Superior temporal gyrus (tissue), 1 donor: ENCODE data around the gene TMEM131L.
"Not testable (repeated sequence)": the region's sequence is repeated elsewhere in the genome, so short reads cannot be mapped to it uniquely, and the experiment has no call there.

ENCODE experiments used
- DNase-seq: peaks from one replicate; pipeline ENCODE4 v3.0.0-alpha.2; 2016; ENCODE audit errors: extremely low spot score

TMEM131L gene

DNA sequence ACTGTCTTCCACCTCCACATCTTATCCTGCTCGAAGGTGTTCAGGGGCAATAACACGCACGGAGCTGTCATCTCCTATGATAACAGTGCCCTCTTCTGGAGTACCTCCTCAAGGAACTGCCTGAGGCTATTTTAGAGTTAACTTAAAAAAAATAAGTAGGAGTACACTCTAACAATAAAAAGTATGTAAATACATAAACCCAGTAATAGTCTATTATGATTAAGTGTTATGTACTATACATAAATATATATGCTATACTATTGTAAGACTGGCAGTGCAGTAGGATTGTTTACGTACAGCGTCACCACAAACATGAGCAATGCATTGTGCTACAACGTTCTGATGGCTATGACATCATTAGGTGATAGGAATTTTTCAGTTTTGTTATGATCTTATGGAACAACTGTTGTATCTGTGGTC lies 183.4 kb downstream of the TMEM131L start:
- DNase-seq, result no peak

DNA sequence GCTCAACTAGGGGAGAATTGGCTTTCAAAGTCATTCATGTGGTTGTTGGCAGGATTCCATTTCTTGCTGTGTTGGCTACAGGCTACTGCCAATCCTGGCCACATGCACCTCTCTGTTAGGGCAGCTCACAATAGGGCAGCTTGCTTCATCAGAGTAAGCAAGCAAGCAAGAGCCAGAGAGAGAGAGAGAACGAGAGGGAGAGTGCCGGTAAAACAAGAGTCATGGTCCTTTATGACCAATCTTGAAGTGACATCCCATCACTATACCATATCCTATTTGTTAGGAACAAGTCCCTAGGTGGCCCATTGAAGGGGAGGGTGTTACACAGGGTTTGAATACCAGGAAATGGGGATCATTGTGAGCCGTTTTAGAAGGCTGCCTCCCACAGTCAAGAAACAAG lies 185.0 kb downstream of the TMEM131L start:
- DNase-seq, result no peak

DNA sequence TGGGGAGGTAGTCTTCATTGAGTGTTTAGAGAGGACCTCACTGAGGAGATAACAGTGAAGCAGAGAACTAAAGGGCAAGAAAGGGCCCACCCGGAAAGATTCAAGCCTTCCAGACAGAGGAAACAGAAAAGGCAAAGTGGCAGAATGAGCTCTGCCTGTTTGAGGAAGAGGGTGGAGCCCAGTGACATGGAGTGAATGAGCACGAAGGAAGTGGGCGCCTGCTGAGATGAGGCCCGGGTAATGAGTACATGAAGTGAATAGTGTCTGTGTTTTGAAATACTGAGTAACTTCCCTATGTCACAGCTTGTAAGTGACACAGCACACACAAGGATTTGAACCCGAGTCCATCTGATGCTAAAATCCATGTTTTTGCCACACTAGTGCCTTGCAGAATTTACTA lies 185.4 kb downstream of the TMEM131L start:
- DNase-seq, result no peak

DNA sequence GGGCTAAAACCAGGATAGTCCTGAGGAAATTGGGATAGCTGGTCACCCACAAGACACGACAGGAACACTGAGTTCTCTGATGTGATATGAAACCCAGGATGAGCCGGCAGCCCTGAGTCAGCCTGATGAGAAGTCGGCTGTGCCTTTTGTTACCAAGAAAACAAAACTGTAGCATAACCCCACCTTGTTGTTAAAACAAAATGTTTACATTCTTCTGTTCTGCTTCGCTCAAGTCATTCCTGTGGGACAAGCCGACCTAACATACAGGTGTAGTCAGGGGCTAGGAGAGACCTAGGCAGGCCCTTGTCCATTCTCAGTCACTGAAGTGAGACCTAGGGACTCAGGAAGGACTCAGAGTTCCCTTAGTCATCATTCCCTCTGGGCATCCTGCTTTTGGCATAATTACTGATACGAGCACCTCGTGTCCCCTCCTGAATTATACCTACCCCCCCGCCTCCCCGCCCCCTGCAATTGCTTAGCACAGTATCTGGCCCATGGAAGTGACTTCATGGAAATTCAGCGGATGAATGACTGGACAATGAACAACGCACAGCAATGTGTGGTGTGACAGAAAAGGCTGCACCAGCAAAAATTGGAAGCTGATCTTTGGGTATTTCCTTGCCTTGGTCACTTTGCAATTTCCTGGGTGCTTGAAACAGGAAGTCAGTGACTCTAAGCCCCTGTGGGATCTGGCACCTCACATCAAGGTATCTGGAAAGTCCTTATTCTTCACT lies 186.1 kb downstream of the TMEM131L start:
- DNase-seq, result no peak

DNA sequence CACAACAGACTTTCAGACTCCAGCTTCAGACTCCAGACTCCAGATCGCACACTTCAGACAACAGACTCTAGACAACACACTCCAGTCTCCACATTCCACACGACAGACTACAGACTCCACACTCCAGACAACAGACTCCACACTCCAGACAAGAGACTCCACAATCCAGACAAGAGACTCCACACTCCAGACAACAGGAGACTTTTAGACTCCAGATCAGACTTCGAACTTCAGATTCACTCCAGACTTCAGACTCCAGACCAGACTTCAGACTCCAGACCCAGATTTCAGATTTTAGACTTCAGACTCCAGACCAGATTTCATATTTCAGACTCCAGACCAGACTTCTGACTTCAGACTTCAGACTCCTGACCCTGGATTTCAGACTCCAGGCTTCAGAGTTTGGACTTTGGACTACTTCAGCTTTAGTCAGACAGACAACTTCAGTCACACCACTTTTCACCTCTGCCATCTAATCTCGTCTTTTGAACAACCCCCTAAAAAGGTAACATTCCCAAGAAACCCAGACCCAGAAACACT lies 188.9 kb downstream of the TMEM131L start:
- no peak for DNase-seq

DNA sequence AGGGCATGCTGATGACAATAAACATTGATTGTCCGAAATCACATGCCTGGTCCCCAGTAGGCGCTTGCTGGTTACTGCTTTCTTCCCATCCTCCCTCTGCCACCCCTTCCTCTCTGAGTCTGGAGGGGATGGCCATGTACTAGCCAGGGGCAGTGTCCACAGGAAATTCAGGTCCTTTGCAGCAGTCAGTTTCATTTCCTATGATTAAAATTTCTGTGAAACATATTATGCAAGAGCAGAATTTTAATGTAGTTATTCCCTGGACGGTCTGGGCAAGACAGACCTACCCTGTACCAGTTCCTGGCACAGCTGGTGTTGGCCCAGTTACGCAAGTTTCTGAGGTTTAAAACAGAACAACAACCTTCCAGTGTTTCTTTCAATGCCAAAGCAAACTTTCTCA lies 189.8 kb downstream of the TMEM131L start:
- DNase-seq, result no peak

DNA sequence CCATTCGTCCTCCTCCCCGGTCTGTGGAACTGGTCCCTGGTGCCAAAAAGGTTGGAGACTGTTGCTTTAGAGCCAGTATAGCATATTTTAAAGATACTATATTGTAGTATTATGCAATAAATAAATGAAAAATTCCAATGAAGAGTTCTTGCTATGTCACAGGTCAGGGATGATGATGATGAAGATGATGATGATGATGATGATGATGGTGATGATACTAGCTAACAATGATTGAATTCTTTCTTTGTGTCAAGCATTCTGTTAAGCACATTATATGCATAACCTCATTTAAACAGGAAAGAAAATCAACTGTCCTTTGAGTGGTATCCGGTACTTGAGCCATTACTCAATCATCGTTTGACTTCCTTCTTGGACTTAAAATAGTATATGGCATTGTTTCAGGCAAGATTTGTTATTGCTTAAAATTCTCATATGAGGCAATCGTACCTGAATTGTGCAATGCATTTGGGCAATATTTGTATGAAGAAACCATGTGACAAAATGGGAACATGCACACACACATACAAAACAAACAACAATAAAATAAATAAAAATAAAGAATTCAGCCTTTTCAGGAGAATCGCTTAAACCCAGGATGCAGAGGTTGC lies 195.2 kb downstream of the TMEM131L start:
- no peak for DNase-seq

DNA sequence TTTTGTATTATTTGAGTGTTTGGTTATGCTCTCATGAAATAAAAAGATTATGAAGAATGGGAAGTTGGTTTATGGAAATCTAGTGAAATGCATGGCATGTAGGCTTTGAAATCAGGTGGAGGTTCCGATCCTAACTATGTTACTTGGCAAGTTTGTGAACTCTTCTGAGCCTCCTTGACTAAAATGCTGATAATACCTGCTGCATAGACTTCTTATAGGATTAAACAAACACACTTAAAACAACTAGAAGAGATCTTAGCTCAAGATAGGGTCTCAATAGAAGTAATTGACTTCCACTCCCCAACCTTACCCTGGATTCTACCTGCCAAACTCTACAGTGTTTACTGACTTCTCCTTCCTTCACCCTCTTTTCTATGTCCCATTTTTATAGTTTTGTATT lies 195.7 kb downstream of the TMEM131L start:
- no peak for DNase-seq

DNA sequence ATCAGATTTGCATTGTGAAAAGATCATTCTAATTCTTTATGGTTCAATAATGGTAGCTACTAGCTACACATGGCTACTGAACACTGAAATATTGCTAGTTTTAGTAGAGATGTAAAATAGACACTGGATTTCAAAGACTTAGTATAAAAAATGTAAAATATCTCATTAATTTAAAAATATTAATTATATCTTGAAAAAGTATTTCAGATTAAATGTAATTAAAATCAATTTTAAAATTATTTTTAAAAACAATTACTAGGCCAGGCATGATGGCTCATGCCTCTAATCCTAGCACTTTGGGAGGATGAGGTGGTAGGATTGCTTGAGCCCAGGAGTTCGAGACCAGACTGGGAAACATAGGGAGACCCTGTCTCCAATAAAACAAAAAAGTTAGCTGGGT lies 197.5 kb downstream of the TMEM131L start:
- DNase-seq, result no peak

DNA sequence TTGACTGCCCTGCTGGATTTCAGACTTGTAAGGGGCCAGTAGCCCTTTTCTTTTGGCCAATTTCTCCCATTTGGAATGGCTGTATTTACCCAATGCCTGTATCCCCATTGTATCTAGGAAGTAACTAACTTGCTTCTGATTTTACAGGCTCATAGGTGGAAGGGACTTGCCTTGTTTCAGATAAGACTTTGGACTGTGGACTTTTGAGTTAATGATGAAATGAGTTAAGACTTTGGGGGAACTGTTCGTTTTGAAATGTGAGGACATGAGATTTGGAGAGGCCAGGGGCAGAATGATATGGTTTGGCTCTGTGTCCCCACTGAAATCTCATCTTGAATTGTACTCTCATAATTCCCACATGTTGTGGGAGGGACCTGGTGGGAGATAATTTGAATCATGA lies 200.3 kb downstream of the TMEM131L start:
- DNase-seq, result not testable (repeated sequence)

DNA sequence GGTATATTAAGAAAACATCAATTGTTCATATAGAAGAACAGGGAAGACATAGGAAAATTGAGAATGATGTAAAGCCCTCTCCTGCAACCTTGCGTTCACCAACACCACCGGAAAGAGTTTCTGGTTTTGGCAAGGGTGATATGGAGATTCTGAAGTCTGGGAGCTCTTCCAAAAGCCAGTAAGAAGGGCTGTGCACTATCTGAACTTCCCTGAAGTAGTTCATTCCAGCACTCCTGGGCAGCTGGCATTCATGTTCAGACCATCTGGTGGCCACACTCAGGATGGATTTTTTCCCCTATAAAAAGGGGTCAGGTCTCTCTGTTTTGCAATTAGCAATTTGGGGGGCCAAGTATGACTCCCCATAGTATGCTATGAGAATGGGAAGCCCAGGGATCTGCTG lies 202.5 kb downstream of the TMEM131L start:
- DNase-seq, result no peak

DNA sequence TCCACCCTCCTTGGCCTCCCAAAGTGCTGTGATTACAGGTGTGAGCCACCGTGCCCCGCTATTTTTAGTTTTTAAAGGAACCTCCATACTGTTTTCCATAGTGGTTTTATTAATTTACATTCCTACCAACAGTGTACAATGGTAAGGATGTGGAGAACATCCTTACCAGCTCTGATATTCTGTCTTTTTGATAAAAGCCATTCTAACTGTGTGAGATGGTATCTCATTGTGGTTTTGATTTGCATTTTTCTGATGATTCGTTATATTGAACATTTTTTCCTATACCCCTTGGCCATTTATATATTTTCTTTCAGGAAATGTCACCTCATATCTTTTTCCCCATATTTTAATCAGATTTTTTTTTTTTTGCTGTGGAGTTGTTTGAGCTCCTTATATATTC lies 203.7 kb downstream of the TMEM131L start:
- no peak for DNase-seq

DNA sequence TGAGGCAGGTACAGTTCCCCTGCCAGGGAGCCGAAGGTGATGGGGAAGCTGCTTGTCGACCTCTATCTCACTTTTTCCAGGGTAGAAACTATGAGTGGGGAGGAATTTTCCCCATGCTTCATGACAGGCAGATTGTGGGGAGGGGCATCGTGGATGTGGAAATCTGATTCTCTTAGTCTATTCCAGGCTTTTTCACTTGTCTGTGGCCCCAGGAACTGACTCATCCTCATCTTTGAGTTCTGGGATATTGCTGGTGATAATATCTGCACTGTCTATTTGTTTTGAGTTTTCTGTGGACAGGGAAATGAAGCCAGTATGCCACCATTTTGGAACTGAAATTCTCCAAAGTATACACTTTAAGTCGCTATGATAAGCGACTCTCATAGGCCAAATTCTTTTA lies 210.3 kb downstream of the TMEM131L start:
- DNase-seq, result no peak

DNA sequence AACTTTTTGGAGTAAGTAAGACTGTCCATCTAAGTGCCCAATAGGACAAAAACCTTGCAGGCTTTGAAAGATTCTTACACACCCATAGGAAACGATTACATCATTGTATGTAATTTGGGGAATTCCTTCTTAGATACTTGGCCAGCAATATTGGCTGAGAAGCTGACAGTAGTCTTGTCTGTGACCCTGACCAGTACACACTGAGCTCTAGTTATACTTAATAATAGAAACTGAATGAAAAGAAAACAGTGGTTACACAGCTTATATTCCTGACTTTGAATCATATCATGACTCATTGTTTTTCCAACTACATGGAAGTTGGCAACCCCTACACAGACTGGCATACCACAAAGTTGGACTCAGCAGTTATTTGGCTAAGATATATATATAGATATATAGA lies 210.8 kb downstream of the TMEM131L start:
- DNase-seq, result no peak

DNA sequence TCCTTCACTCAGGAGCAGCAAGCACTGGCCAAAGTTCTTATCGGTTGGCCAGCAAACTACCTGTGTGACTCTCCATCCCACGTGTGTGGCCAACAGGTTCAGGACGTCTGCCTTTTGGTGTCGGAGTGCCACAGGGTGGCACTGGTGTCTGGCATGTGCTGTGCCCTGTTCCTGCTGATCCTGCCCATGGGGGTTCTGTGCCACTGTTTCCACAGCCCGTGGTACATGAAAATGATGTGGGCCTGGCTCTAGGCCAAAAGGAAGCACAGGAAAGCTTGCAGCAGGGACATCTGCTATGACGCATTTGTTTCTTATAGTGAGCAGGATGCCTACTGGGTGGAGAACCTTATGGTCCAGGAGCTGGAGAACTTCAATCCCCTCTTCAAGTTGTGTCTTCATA lies 213.3 kb downstream of the TMEM131L start:
- no peak for DNase-seq

DNA sequence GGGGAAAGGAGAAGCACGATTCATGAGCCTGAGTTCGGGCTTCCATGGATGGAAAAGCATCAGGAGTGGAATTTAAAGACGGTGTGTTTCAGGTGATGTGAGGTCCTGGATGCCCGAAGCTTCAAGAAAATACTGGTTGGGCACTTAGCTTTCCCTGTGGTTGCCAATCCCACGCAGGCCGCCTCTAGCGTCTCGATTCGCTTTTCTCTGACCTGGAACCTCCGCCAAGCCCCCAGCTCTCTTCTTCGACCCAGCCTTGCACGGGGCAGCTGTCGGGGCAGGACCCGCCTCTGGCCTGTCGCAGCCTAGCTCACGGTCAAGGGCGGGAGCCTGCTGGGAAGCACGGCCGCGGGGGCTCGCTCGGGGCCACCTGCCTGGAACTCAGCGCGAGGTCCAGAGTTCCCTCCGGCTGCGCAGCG lies 217.6 kb downstream of the TMEM131L start:
- DNase-seq, result no peak

DNA sequence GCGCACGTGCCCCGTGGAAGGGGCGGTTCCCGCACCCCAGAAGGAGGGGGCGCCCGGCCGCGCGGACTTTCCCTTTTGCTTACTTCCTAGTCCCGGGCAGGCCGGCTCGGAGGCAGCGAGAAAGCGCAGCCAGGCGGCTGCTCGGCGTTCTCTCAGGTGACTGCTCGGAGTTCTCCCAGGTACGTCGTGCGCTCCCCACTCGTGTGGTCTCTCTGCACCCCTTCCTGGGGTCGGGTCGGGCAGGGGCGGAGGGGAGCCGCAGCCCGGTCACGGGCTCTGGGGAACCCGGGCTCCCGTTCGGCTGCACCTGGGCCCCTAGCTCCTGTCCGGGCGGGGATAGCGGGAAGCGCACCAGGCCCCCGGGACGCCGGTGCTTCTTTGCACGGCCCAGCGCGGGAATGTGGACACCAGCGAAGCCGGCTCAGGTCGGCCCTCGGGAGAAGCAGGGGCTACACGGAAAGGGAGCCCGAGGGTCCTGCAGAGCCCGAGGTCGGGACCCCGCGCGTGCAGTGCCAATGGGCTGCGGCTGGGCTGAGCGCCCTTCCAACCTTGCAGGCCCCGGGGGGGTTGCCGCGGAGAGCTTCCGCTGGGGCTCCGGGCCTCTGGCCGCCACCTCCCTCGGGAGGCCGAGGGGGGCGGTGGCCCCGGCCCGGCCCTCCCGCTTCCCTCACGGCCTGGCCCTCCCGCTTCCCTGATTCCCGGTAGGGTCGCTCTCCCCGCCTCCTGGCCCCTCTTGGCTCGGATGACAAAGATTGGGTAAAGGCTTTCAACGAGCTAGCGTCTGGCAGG lies 218.2 kb downstream of the TMEM131L start, which contains the start of gene TLR2:
TSS of gene TLR2 (plus strand) at position 99 of the 789 bp plus-strand sequence. CDS start 18,628 bp downstream, outside the sequence.
- DNase-seq, result no peak

DNA sequence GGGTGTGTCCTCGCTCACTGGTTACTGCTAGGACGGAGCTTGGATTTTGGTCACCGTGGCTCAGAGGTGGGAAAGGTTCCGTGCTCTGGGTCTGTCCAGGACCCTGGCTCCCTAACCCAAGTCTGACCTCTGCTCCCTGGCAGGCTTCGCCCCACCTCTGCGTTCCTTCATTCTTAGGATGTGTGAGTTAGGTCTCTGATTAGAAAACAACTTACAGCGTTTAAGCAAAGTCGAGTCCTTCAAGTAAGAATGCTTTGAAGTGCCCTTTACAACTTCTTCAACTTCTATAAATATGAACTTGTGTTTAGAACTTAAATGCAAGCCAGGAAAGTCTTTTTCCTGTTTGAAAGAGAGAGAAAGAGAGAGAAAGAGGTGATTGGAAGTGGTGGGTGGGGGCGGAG lies 218.8 kb downstream of the TMEM131L start:
- DNase-seq, result no peak
